SK-N-SH (cell line): Measurements from ENCODE around the gene ACBD6. TPM values are rescaled to one million over a fixed set of nuclear protein-coding genes. Genes with fewer than 3 reads are reported as not detected.

Experiments used
- CTCF ChIA-PET: fragments of 300-600, 350-600 bp; formaldehyde crosslinking; extraction: SDS; loops from one replicate; lab custom pipeline; 2021; lab: Yijun Ruan, JAX
- POLR2A ChIA-PET: fragments of 350-600 bp; sonication (Branson Sonifier 250); formaldehyde crosslinking; extraction: SDS; loops from one replicate; lab custom pipeline; 2020; ENCODE audit warnings: antibody characterized with exemption, inconsistent platforms; lab: Yijun Ruan, JAX
- DNase-seq: peaks from one replicate; pipeline ENCODE4 v3.0.0; 2012
- H2AFZ ChIP-seq: fragments of 200-600 bp; sonication (generic); 2 replicates; pipeline ENCODE4 v1.8.1; 2016; ENCODE audit warnings: antibody characterized with exemption, mild to moderate bottlenecking, low read depth
- H3F3A ChIP-seq: fragments of 200-600 bp; sonication (generic); replicated peaks from 2 replicates; pipeline ENCODE3; 2016; ENCODE audit warnings: antibody characterized with exemption, mild to moderate bottlenecking; ENCODE audit not compliant: insufficient read depth
- H3K27ac ChIP-seq, 2 experiments: fragments of 200-500 bp in 1 of 2; fragments of 200-600 bp in 1 of 2; sonication (Bioruptor generic) in 1 of 2; sonication (generic), shearing (Covaris generic) in 1 of 2; 2 replicates each; pipeline versions ENCODE4 v1.5.1 to v1.6.1; 2014 to 2016; ENCODE audit warnings: low read depth in 2 of 2, inconsistent platforms in 1 of 2, low read length in 1 of 2, mild to moderate bottlenecking in 1 of 2, mixed read lengths in 1 of 2
- H3K27me3 ChIP-seq: fragments of 200-600 bp; sonication (generic), shearing (Covaris generic); 2 replicates; pipeline ENCODE4 v1.6.1; 2016; ENCODE audit warnings: mixed run types; ENCODE audit not compliant: insufficient read depth
- H3K36me3 ChIP-seq, 2 experiments: fragments of 200-500 bp in 1 of 2; fragments of 200-600 bp in 1 of 2; sonication (Bioruptor generic) in 1 of 2; sonication (generic) in 1 of 2; replicated peaks in 1 of 2; 2 replicates each; pipeline versions ENCODE3 to v1.5.1; 2014 to 2016; ENCODE audit warnings: low read length in 1 of 2, mild to moderate bottlenecking in 1 of 2; ENCODE audit not compliant: insufficient read depth in 2 of 2, control insufficient read depth in 1 of 2
- H3K4me1 ChIP-seq, 2 experiments: fragments of 200-500 bp in 1 of 2; fragments of 200-600 bp in 1 of 2; sonication (Bioruptor generic) in 1 of 2; sonication (generic), shearing (Covaris generic) in 1 of 2; 2 replicates each; pipeline versions ENCODE4 v1.5.1 to v1.6.1; 2014 to 2016; ENCODE audit warnings: low read depth in 1 of 2, low read length in 1 of 2, mixed run types in 1 of 2; ENCODE audit not compliant: insufficient read depth in 2 of 2, control insufficient read depth in 1 of 2
- H3K4me2 ChIP-seq: fragments of 200-600 bp; sonication (generic), shearing (Covaris generic); 2 replicates; pipeline ENCODE4 v1.6.1; 2017; ENCODE audit warnings: mixed run types
- H3K4me3 ChIP-seq, 2 experiments: fragments of 200-500 bp in 1 of 2; fragments of 200-600 bp in 1 of 2; sonication (Bioruptor generic) in 1 of 2; sonication (generic), shearing (Covaris generic) in 1 of 2; 2 replicates each; pipeline versions ENCODE4 v1.5.1 to v1.8.1; 2014 to 2016; ENCODE audit warnings: low read depth in 2 of 2, inconsistent platforms in 1 of 2, low read length in 1 of 2, mild to moderate bottlenecking in 1 of 2, mixed read lengths in 1 of 2, moderate library complexity in 1 of 2
- H3K79me2 ChIP-seq: fragments of 200-600 bp; sonication (generic); 2 replicates; pipeline ENCODE4 v1.8.1; 2017; ENCODE audit warnings: mild to moderate bottlenecking; ENCODE audit not compliant: insufficient read depth
- H3K9ac ChIP-seq: fragments of 200-600 bp; sonication (generic); 2 replicates; pipeline ENCODE4 v1.6.1; 2017; ENCODE audit warnings: mixed run types
- H3K9me2 ChIP-seq: fragments of 200-600 bp; sonication (generic); 2 replicates; pipeline ENCODE4 v1.6.1; 2017; ENCODE audit warnings: mixed run types
- H3K9me3 ChIP-seq: fragments of 200-600 bp; sonication (generic); 2 replicates; pipeline ENCODE4 v1.6.1; 2017; ENCODE audit warnings: mixed run types, mild to moderate bottlenecking, moderate library complexity
- H4K20me1 ChIP-seq: fragments of 200-600 bp; sonication (generic); 2 replicates; pipeline ENCODE4 v1.6.1; 2017; ENCODE audit warnings: mild to moderate bottlenecking, mixed run types; ENCODE audit not compliant: insufficient read depth
- CHD2 ChIP-seq: fragments of 150-350 bp; IDR thresholded peaks from 2 replicates; pipeline ENCODE4 v1.6.1; 2018; ENCODE audit warnings: low read length; ENCODE audit not compliant: partially characterized antibody
- EP300 ChIP-seq, 2 experiments: IDR thresholded peaks; 2 replicates each; pipeline versions ENCODE4 v1.4.0 to v1.6.1; 2012; ENCODE audit warnings: borderline replicate concordance in 1 of 2, low read depth in 1 of 2, low read length in 1 of 2
- EZH2phosphoT487 ChIP-seq: fragments of 200-600 bp; sonication (generic); IDR thresholded peaks from 2 replicates; pipeline ENCODE4 v1.6.1; 2017; ENCODE audit warnings: low read depth, mixed run types, mild to moderate bottlenecking, antibody characterized with exemption, moderate library complexity, borderline replicate concordance
- FOXM1 ChIP-seq: IDR thresholded peaks from 2 replicates; pipeline ENCODE4 v1.4.0; 2012; ENCODE audit warnings: low read depth, mild to moderate bottlenecking
- JUND ChIP-seq: IDR thresholded peaks from 2 replicates; pipeline ENCODE4 v1.4.0; 2012
- MEF2A ChIP-seq: IDR thresholded peaks from 2 replicates; pipeline ENCODE4 v1.4.0; 2012; ENCODE audit warnings: low read depth, borderline replicate concordance
- POLR2AphosphoS5 ChIP-seq: IDR thresholded peaks from 2 replicates; pipeline ENCODE4 v1.6.1; 2012; ENCODE audit warnings: low read depth, low read length
- RAD21 ChIP-seq: IDR thresholded peaks from 2 replicates; pipeline ENCODE4 v1.6.1; 2012; ENCODE audit warnings: mild to moderate bottlenecking, low read length
- RXRA ChIP-seq: IDR thresholded peaks from 2 replicates; pipeline ENCODE4 v1.4.0; 2012; ENCODE audit warnings: low read depth, mild to moderate bottlenecking, borderline replicate concordance
- SIN3A ChIP-seq: IDR thresholded peaks from 2 replicates; pipeline ENCODE4 v1.6.1; 2012; ENCODE audit warnings: low read depth, mild to moderate bottlenecking, low read length, moderate library complexity, borderline replicate concordance
- SMC3 ChIP-seq: IDR thresholded peaks from 2 replicates; pipeline ENCODE4 v1.6.1; 2012; ENCODE audit warnings: low read depth, low read length, improper control_type of control experiment
- TAF1 ChIP-seq: IDR thresholded peaks from 2 replicates; pipeline ENCODE4 v1.6.1; 2012; ENCODE audit warnings: low read depth, mild to moderate bottlenecking, low read length, moderate library complexity, borderline replicate concordance
- TEAD4 ChIP-seq: IDR thresholded peaks from 2 replicates; pipeline ENCODE4 v1.4.0; 2012; ENCODE audit warnings: mild to moderate bottlenecking, borderline replicate concordance; ENCODE audit not compliant: insufficient read depth
- YY1 ChIP-seq: IDR thresholded peaks from 2 replicates; pipeline ENCODE4 v1.4.0; 2012; ENCODE audit warnings: low read depth, mild to moderate bottlenecking
- WGBS: methylation state at CpG from one replicate; pipeline ENCODE4 v1.1.6; 2017; ENCODE audit warnings: low lambda C conversion rate; 5-methylcytosine and 5-hydroxymethylcytosine counted together
- polyA plus RNA-seq, 3 experiments: library from polyadenylated mRNA; depleted of rRNA; stranded (reverse); fragments of >200 nt; gene quantifications; 2 replicates each; pipeline ENCODE4 v1.2.3, GENCODE V29; 2012
- TF ChIP-seq, protein P1 (sequence below): IDR thresholded peaks from 2 replicates; pipeline ENCODE4; 2012
- TF ChIP-seq, protein P2 (sequence below): fragments of 150-350 bp; IDR thresholded peaks from 2 replicates; pipeline ENCODE4 v1.6.1; 2017; ENCODE audit warnings: antibody characterized with exemption, low read length, low read depth, borderline replicate concordance
- TF ChIP-seq, protein P3 (sequence below): fragments of 200-600 bp; sonication (generic); IDR thresholded peaks from 2 replicates; pipeline ENCODE4 v1.6.1; 2017; ENCODE audit warnings: antibody characterized with exemption, mild to moderate bottlenecking, moderate library complexity

ACBD6 gene
- polyA plus RNA-seq, 1 of the 3 experiments (the other 2 are of a cell fraction) = 60.9 TPM

DNA sequence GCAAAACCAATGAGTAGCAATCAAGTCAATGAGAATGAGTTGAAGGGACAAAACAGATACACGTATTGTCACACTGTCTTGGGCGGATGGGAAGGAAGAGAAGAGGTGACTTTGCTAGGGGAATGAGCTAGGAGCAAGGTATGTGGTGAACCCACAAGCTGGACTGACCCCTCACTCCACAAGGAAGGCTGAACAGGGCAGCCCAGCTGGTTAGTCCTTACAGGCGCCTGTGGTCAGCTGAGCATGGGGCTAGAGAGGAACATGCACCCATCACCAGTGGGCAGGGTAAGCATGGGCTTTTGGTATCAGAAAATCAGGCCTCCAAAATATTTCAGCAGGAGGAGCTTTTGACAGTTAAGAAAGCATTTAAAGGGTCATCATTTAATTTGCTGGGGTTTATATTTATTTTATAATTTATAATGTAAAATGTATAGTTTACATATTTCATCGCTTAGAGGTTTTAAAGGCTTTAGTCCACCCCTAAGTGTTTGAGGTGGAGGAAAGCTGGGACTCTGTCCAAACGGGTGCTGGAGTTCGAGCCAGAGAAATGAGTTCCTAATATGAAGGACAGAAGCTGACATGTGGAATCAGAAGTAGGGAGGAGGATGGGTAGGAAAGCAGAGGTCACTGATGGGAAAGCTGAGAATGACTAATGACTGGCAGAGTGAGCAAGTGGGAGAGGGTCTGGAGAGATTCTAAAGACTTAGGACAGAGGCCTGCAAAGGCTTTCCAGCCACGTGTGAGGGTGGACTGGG, 22.0 kb upstream of the ACBD6 start:
- Histone ChIP-seq H3K36me3 (no peaks in the 10 kb centered on the region), H3K9me3 (no peaks in the 10 kb centered on the region), H3F3A (no peaks in the 10 kb centered on the region), H3K27me3 (no peaks in the 10 kb centered on the region), H3K79me2 (no peaks in the 10 kb centered on the region), H3K4me1 (peaks cover 0 to 18% of the 10 kb centered on the region in 2 experiments; a peak in 2 of 4 replicates), H3K4me3 (no peak overlapping the region), H3K9me2 (no peaks in the 10 kb centered on the region), H4K20me1 (no peaks in the 10 kb centered on the region), H3K4me2 (no peak overlapping the region), H2AFZ (no peak overlapping the region), H3K9ac (no peak overlapping the region), H3K27ac (peak overlapping the region in 1 of 2 experiments; percentile 78; a peak in 1 of 4 replicates)
- WGBS = 77% methylated on average over 7 of the region's 7 CpGs
- DNase-seq = no peak
- POLR2A ChIA-PET = no interaction called here
- CTCF ChIA-PET = interaction anchor here (0.6 to 6.1 kb wide), 4 partner anchors 8 to 338 kb away, joined by 3 to 33 read pairs (median 12); no protein-coding TSS in a partner anchor
- TF ChIP-seq CHD2 (no peak), POLR2AphosphoS5 (no peak), SMC3 (no peak), FOXM1 (no peak), EZH2phosphoT487 (no peak), JUND (no peak), EP300 (IDR thresholded peaks at IDR 0.05; ENCODE audit: borderline replicate concordance in 1 of 2, low read depth in 1 of 2, low read length in 1 of 2) (no peak)
- TF ChIP-seq, protein P1, sequence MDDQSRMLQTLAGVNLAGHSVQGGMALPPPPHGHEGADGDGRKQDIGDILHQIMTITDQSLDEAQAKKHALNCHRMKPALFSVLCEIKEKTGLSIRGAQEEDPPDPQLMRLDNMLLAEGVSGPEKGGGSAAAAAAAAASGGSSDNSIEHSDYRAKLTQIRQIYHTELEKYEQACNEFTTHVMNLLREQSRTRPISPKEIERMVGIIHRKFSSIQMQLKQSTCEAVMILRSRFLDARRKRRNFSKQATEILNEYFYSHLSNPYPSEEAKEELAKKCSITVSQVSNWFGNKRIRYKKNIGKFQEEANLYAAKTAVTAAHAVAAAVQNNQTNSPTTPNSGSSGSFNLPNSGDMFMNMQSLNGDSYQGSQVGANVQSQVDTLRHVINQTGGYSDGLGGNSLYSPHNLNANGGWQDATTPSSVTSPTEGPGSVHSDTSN = no peak
- TF ChIP-seq, protein P2, sequence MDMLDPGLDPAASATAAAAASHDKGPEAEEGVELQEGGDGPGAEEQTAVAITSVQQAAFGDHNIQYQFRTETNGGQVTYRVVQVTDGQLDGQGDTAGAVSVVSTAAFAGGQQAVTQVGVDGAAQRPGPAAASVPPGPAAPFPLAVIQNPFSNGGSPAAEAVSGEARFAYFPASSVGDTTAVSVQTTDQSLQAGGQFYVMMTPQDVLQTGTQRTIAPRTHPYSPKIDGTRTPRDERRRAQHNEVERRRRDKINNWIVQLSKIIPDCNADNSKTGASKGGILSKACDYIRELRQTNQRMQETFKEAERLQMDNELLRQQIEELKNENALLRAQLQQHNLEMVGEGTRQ = no peak

DNA sequence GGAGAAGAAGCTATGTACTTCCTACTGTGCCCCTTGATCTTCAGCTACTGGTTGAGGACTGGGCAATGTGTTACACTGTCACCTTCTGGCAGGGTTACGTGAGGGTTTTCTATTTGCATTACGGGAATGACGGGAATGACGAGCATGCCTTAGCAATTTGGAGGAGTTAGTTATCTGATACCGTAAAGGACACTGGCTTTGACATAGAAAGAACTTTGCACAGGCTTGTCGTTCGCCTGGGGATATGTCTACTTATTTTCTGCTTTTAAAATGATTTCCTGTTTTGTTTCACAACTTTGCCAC, 19.8 kb upstream of the ACBD6 start:
- Histone ChIP-seq H3K27me3 (no peaks in the 10 kb centered on the region), H2AFZ (no peak overlapping the region), H3K4me1 (peaks cover 0 to 18% of the 10 kb centered on the region in 2 experiments; a peak in 2 of 4 replicates), H3K9me2 (no peaks in the 10 kb centered on the region), H3K36me3 (no peaks in the 10 kb centered on the region), H3F3A (no peaks in the 10 kb centered on the region), H4K20me1 (no peaks in the 10 kb centered on the region), H3K79me2 (no peaks in the 10 kb centered on the region), H3K27ac (no peak overlapping the region), H3K4me2 (no peak overlapping the region), H3K9me3 (no peaks in the 10 kb centered on the region), H3K9ac (no peak overlapping the region), H3K4me3 (no peak overlapping the region)
- TF ChIP-seq TEAD4 = no peak
- TF ChIP-seq, protein P1 = no peak
- TF ChIP-seq CHD2 = no peak
- TF ChIP-seq TAF1 = no peak
- no peak for TF ChIP-seq MEF2A
- no peak for TF ChIP-seq SIN3A
- TF ChIP-seq YY1 = no peak
- TF ChIP-seq RXRA = no peak
- TF ChIP-seq, protein P3, sequence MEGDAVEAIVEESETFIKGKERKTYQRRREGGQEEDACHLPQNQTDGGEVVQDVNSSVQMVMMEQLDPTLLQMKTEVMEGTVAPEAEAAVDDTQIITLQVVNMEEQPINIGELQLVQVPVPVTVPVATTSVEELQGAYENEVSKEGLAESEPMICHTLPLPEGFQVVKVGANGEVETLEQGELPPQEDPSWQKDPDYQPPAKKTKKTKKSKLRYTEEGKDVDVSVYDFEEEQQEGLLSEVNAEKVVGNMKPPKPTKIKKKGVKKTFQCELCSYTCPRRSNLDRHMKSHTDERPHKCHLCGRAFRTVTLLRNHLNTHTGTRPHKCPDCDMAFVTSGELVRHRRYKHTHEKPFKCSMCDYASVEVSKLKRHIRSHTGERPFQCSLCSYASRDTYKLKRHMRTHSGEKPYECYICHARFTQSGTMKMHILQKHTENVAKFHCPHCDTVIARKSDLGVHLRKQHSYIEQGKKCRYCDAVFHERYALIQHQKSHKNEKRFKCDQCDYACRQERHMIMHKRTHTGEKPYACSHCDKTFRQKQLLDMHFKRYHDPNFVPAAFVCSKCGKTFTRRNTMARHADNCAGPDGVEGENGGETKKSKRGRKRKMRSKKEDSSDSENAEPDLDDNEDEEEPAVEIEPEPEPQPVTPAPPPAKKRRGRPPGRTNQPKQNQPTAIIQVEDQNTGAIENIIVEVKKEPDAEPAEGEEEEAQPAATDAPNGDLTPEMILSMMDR = no peak
- no peak for TF ChIP-seq RAD21
- CTCF ChIA-PET = interaction anchor here (1.0 to 1.1 kb wide), 2 partner anchors 11 to 340 kb away, joined by 5 read pairs; no protein-coding TSS in a partner anchor
- WGBS = 89% methylated on average over 7 of the region's 7 CpGs
- DNase-seq = no peak
- POLR2A ChIA-PET = no interaction called here
